GM23248 (cell line): Measurements from ENCODE around the gene HIP1.

Experiments
- EZH2 ChIP-seq: fragments of 200-600 bp; sonication (generic); IDR thresholded peaks from 2 replicates; pipeline ENCODE4 v1.6.1; 2018; ENCODE audit warnings: antibody characterized with exemption, mild to moderate bottlenecking; ENCODE audit not compliant: insufficient read depth, poor library complexity, severe bottlenecking
- EZH2phosphoT487 ChIP-seq: fragments of 200-600 bp; sonication (generic); IDR thresholded peaks from 2 replicates; pipeline ENCODE4 v1.6.1; 2018; ENCODE audit warnings: antibody characterized with exemption, moderate library complexity, mild to moderate bottlenecking, low read depth; ENCODE audit not compliant: insufficient read depth

GRCh38 chr7:75729851-75730274 lies 8.9 kb downstream of the HIP1 start:
- TF ChIP-seq EZH2 (no peak), EZH2phosphoT487 (no peak)
